ENCODE measurements around the gene LPP.

DNA sequence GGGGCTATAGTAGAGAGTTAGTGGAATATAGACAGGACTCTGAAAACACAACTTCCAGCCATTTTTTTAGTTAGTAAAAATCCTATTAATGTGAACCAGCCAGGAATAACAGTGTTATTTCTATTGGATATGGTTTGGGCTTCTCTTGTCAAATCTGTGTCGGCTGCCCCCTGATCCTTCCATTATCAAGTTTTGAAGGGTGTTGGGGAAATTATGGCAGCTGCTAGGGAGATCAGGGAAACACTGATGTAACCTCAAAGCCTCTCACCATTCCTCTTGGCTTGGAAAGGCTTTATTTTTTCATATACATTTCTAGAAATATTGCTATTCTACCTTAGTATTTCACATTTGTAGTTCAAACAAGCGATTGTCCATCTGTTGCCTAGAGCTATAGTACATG, 724.1 kb downstream of the LPP start:
- TF ChIP-seq POLR2A (IDR thresholded peaks at IDR 0.05; ENCODE audit: borderline replicate concordance, extremely low read depth, insufficient read depth, insufficient read length) (no peak), ZNF274 (IDR thresholded peaks at IDR 0.05; ENCODE audit: low read depth, low read length) (no peak)
- TF ChIP-seq, protein P1, sequence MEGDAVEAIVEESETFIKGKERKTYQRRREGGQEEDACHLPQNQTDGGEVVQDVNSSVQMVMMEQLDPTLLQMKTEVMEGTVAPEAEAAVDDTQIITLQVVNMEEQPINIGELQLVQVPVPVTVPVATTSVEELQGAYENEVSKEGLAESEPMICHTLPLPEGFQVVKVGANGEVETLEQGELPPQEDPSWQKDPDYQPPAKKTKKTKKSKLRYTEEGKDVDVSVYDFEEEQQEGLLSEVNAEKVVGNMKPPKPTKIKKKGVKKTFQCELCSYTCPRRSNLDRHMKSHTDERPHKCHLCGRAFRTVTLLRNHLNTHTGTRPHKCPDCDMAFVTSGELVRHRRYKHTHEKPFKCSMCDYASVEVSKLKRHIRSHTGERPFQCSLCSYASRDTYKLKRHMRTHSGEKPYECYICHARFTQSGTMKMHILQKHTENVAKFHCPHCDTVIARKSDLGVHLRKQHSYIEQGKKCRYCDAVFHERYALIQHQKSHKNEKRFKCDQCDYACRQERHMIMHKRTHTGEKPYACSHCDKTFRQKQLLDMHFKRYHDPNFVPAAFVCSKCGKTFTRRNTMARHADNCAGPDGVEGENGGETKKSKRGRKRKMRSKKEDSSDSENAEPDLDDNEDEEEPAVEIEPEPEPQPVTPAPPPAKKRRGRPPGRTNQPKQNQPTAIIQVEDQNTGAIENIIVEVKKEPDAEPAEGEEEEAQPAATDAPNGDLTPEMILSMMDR (IDR thresholded peaks at IDR 0.05 in 2 of 3, conservative IDR thresholded peaks at IDR 0.05 in 1 of 3; ENCODE audit: borderline replicate concordance in 1 of 3, insufficient read depth in 1 of 3, low read depth in 2 of 3, low read length in 2 of 3), result no peak
- TF ChIP-seq, protein P2, sequence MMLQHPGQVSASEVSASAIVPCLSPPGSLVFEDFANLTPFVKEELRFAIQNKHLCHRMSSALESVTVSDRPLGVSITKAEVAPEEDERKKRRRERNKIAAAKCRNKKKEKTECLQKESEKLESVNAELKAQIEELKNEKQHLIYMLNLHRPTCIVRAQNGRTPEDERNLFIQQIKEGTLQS (IDR thresholded peaks at IDR 0.05), result no peak
- TF ChIP-seq, protein P3, sequence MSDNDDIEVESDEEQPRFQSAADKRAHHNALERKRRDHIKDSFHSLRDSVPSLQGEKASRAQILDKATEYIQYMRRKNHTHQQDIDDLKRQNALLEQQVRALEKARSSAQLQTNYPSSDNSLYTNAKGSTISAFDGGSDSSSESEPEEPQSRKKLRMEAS (IDR thresholded peaks at IDR 0.05), result no peak
- TF ChIP-seq, protein P4, sequence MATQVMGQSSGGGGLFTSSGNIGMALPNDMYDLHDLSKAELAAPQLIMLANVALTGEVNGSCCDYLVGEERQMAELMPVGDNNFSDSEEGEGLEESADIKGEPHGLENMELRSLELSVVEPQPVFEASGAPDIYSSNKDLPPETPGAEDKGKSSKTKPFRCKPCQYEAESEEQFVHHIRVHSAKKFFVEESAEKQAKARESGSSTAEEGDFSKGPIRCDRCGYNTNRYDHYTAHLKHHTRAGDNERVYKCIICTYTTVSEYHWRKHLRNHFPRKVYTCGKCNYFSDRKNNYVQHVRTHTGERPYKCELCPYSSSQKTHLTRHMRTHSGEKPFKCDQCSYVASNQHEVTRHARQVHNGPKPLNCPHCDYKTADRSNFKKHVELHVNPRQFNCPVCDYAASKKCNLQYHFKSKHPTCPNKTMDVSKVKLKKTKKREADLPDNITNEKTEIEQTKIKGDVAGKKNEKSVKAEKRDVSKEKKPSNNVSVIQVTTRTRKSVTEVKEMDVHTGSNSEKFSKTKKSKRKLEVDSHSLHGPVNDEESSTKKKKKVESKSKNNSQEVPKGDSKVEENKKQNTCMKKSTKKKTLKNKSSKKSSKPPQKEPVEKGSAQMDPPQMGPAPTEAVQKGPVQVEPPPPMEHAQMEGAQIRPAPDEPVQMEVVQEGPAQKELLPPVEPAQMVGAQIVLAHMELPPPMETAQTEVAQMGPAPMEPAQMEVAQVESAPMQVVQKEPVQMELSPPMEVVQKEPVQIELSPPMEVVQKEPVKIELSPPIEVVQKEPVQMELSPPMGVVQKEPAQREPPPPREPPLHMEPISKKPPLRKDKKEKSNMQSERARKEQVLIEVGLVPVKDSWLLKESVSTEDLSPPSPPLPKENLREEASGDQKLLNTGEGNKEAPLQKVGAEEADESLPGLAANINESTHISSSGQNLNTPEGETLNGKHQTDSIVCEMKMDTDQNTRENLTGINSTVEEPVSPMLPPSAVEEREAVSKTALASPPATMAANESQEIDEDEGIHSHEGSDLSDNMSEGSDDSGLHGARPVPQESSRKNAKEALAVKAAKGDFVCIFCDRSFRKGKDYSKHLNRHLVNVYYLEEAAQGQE (IDR thresholded peaks at IDR 0.05; ENCODE audit: low read depth), result no peak
